HepG2 (cell line): ENCODE data around the gene HLA-B. TPM values are rescaled to one million over a fixed set of nuclear protein-coding genes. Genes with fewer than 3 reads are reported as not detected.

Experiments
- ATAC-seq: fragments of 200-7000 bp; cut with Tn5 transposase; 3 replicates; pipeline ENCODE4 v1.9.1; 2020; ENCODE audit warnings: mild to moderate bottlenecking, moderate library complexity
- BruUV-seq: library from RNA; stranded (reverse); fragments of 400-500 nt; replicated peaks from 2 replicates; lab custom pipeline; 2021; lab: Mats Ljungman, UMichigan
- CTCF ChIA-PET: fragments of 300-600 bp; formaldehyde crosslinking; extraction: SDS; loops from one replicate; lab custom pipeline; 2021; ENCODE audit warnings: low total read pairs, inconsistent platforms, low intra/inter-chr PET ratio; lab: Yijun Ruan, JAX
- POLR2A ChIA-PET: fragments of 350-600 bp; sonication (Branson Sonifier 250); formaldehyde crosslinking; loops from one replicate; lab custom pipeline; 2020; ENCODE audit warnings: antibody characterized with exemption, inconsistent platforms; lab: Yijun Ruan, JAX
- DNase-seq: peaks from one replicate; pipeline ENCODE4 v3.0.0-alpha.2; 2015; ENCODE audit warnings: low spot score
- FAIRE-seq: peaks from 3 replicates; lab custom pipeline; 2011; peaks lifted over from hg19 to GRCh38; lab: Jason Lieb, UNC
- H2AFZ ChIP-seq: one replicate; pipeline ENCODE4 v1.6.1; 2011; ENCODE audit warnings: low read length, inconsistent platforms
- H3K27ac ChIP-seq: fragments of 300-600 bp; 3 replicates; pipeline ENCODE4 v1.8.0; 2011; ENCODE audit warnings: mixed run types, mild to moderate bottlenecking, mixed read lengths, low read length, inconsistent platforms; ENCODE audit not compliant: insufficient read depth; ENCODE audit errors: extremely low read length
- H3K27me3 ChIP-seq, 2 experiments: fragments of 200-600 bp in 1 of 2; 2 replicates in 1 of 2; 3 replicates in 1 of 2; pipeline versions ENCODE4 v1.6.0 to v1.8.0; 2011; ENCODE audit warnings: low read length in 2 of 2, mild to moderate bottlenecking in 2 of 2, moderate library complexity in 2 of 2, inconsistent platforms in 1 of 2; ENCODE audit not compliant: insufficient read depth in 2 of 2, control insufficient read depth in 1 of 2
- H3K36me3 ChIP-seq, 2 experiments: fragments of 200-600 bp in 1 of 2; replicated peaks in 1 of 2; 2 replicates in 1 of 2; 3 replicates in 1 of 2; pipeline versions ENCODE4 v1.5.1 to v1.8.0; 2011; ENCODE audit warnings: low read length in 2 of 2, inconsistent platforms in 1 of 2; ENCODE audit not compliant: insufficient read depth in 2 of 2, control insufficient read depth in 1 of 2
- H3K4me1 ChIP-seq: 2 replicates; pipeline ENCODE4 v1.5.1; 2012; ENCODE audit warnings: low read length, inconsistent platforms; ENCODE audit not compliant: insufficient read depth
- H3K4me2 ChIP-seq: 2 replicates; pipeline ENCODE4 v1.6.0; 2011; ENCODE audit warnings: low read depth, low read length, inconsistent platforms
- H3K4me3 ChIP-seq, 3 experiments: fragments of 200-600 bp in 1 of 3; sonication (generic), shearing (Covaris generic) in 1 of 3; replicated peaks in 1 of 3; 2 replicates each; pipeline ENCODE4 v1.5.1; 2011 to 2016; ENCODE audit warnings: low read length in 3 of 3, inconsistent platforms in 2 of 3, low read depth in 2 of 3, mild to moderate bottlenecking in 2 of 3, control low read depth in 1 of 3, mixed read lengths in 1 of 3; ENCODE audit not compliant: insufficient read depth in 1 of 3
- H3K79me2 ChIP-seq: one replicate; pipeline ENCODE4 v1.6.1; 2011; ENCODE audit warnings: low read length, inconsistent platforms; ENCODE audit not compliant: insufficient read depth
- H3K9ac ChIP-seq: 2 replicates; pipeline ENCODE4 v1.6.0; 2011; ENCODE audit warnings: mild to moderate bottlenecking, low read depth, low read length, inconsistent platforms; ENCODE audit not compliant: insufficient read depth
- H3K9me3 ChIP-seq: 2 replicates; pipeline ENCODE4 v1.5.1; 2012; ENCODE audit warnings: mild to moderate bottlenecking, low read length
- H4K20me1 ChIP-seq: 2 replicates; pipeline ENCODE4 v1.6.0; 2011; ENCODE audit warnings: inconsistent platforms, mild to moderate bottlenecking, low read length, moderate library complexity; ENCODE audit not compliant: insufficient read depth
- NFYC ChIP-seq: IDR thresholded peaks from 2 replicates; pipeline ENCODE4 v1.6.1; 2016; ENCODE audit warnings: missing genetic modification reagents, missing compliant biosample characterization
- ONECUT2 ChIP-seq: sonication (generic); formaldehyde crosslinking; IDR thresholded peaks from 2 replicates; pipeline ENCODE4 v1.4.0; 2020; ENCODE audit warnings: missing genetic modification reagents
- STAT5B ChIP-seq: sonication (generic); formaldehyde crosslinking; IDR thresholded peaks from 2 replicates; pipeline ENCODE4 v1.4.0; 2020; ENCODE audit warnings: missing genetic modification reagents
- ZNF296 ChIP-seq: sonication (generic); formaldehyde crosslinking; conservative IDR thresholded peaks from 2 replicates; pipeline ENCODE4 v1.5.0; 2020; ENCODE audit warnings: mild to moderate bottlenecking, missing genetic modification reagents
- ZNF337 ChIP-seq: sonication (generic); formaldehyde crosslinking; IDR thresholded peaks from 2 replicates; pipeline ENCODE4 v1.5.1; 2020; ENCODE audit warnings: missing genetic modification reagents, low read depth, mild to moderate bottlenecking, borderline replicate concordance
- ZNF446 ChIP-seq: sonication (generic); formaldehyde crosslinking; IDR thresholded peaks from 2 replicates; pipeline ENCODE4 v1.5.0; 2020; ENCODE audit warnings: mild to moderate bottlenecking, missing genetic modification reagents
- ZNF609 ChIP-seq: sonication (generic); formaldehyde crosslinking; IDR thresholded peaks from 2 replicates; pipeline ENCODE4 v1.4.0; 2020; ENCODE audit warnings: mild to moderate bottlenecking, missing genetic modification reagents, borderline replicate concordance
- ZNF629 ChIP-seq: sonication (generic); formaldehyde crosslinking; conservative IDR thresholded peaks from 2 replicates; pipeline ENCODE4 v1.5.0; 2020; ENCODE audit warnings: missing genetic modification reagents
- WGBS: methylation state at CpG from one replicate; pipeline ENCODE4 v1.1.6; 2017; ENCODE audit warnings: low lambda C conversion rate; 5-methylcytosine and 5-hydroxymethylcytosine counted together
- in situ Hi-C: cut with HindIII; loops from 2 replicates; pipeline ENCODE4 v1.10.0; 2017; ENCODE audit warnings: low pct_unique_long_range_greater_than_20kb; ENCODE audit not compliant: extremely low pct_ligation_motif_present
- intact Hi-C: fragments of 100-400 bp; cut with micrococcal nuclease; formaldehyde crosslinking; loops from one replicate; pipeline ENCODE4 v1.10.0; 2022; ENCODE audit not compliant: unreplicated experiment
- polyA plus RNA-seq, 8 experiments: library from polyadenylated mRNA; depleted of rRNA in 3 of 8; stranded (reverse) in 7 of 8; unstranded in 1 of 8; fragments of >200 nt; fragmentation: Illumina TruSeq in 4 of 8; extraction: Trizol in 4 of 8; gene quantifications; 2 replicates each; pipeline versions ENCODE4 v1.2.1 to v1.2.3, GENCODE V29; 2011 to 2016; ENCODE audit warnings: low read depth in 4 of 8, missing spikeins in 1 of 8, mixed read lengths in 1 of 8; ENCODE audit not compliant: insufficient read depth in 1 of 8
- total RNA-seq, 5 experiments: library from RNA; depleted of rRNA; stranded (reverse); fragments of >200 nt; fragmentation: Illumina TruSeq; extraction: Trizol; gene quantifications; 2 replicates each; pipeline ENCODE4 v1.2.3, GENCODE V29; 2016; ENCODE audit warnings: low read depth in 1 of 5
- TF ChIP-seq, protein P1 (sequence below): IDR thresholded peaks from 2 replicates; pipeline ENCODE4 v1.4.0; 2020; ENCODE audit warnings: mild to moderate bottlenecking, missing genetic modification reagents
- TF ChIP-seq, protein P2 (sequence below): sonication (generic); formaldehyde crosslinking; IDR thresholded peaks from 2 replicates; pipeline ENCODE4 v1.8.1; 2022; ENCODE audit warnings: mild to moderate bottlenecking, missing genetic modification reagents
- TF ChIP-seq, protein P3 (sequence below): sonication (generic); formaldehyde crosslinking; IDR thresholded peaks from 2 replicates; pipeline ENCODE4 v1.8.0; 2022; ENCODE audit warnings: mild to moderate bottlenecking, missing genetic modification reagents; ENCODE audit not compliant: insufficient replicate concordance

HLA-B gene
- total and polyA plus RNA-seq, 2 of the 13 experiments (the other 11 are each of a cell fraction or from before 2014, with no cell fraction given): 35.3 to 88.9 TPM

DNA sequence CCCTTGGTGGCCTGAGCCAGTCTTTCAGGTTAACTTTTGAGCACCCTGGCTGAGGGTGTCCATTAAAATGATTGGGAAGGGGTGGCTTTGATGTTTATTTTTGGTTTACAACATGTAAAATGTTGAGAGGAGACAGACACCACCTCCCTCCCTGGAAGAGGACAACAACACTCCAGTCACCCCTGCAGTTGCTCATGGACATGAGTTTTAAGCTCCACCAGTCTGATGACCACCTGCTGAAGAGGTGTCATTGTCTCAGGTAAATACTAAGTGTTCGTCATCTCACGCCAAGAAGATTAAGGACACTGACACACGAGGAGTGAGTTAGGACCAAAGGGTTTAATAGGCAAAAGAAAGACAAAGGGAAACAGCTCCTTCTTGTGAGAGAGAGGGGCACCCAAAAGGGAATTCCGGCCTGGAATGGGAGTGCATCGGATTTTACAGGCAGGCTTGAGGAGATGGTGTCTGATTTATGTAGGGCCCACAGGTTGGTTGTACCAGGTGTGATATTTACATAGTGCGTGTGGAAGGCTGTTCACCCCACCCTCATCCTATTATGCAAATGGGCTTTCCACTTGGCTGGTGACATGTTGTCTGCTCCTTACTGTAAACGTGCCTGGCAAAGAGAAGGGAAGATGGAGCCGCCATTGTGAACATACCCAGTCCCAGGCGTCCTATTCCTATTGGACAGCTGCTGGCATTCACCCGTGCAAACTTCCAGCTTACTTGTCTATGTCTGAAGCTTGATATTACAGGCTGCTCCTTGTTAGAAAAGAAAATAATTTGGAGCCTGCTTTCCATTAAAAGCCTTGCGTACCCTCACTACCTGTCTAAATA lies 6.6 kb downstream of the HLA-B start:
- peaks cover 0 to 8% of the 10 kb centered on the region in 2 experiments; a peak in 1 of 5 replicates for H3K27me3 ChIP-seq
- ATAC-seq (no peak), DNase-seq (no peak), FAIRE-seq (no peak)
- no peaks in the 10 kb centered on the region for H3K36me3 ChIP-seq
- H3K9ac ChIP-seq: no peak overlapping the region
- peaks cover 9% of the 10 kb centered on the region; the same call in 1 of the 2 replicates for H3K4me1 ChIP-seq
- H4K20me1 ChIP-seq: no peaks in the 10 kb centered on the region
- BruUV-seq: no TSS peak
- no peak overlapping the region for H3K4me2 ChIP-seq
- POLR2A ChIA-PET: no interaction called here
- WGBS: 34% methylated on average over 11 of the region's 11 CpGs
- H3K79me2 ChIP-seq: no peaks in the 10 kb centered on the region
- intact Hi-C loops (no loop called here), in situ Hi-C loops (loop anchor here (5.0 to 25.0 kb wide), 2 partner anchors 83 to 1463 kb away; no protein-coding TSS in a partner anchor)
- no peak overlapping the region for H2AFZ ChIP-seq
- H3K4me3 ChIP-seq: no peak overlapping the region
- H3K9me3 ChIP-seq: no peaks in the 10 kb centered on the region
- CTCF ChIA-PET: no interaction called here
- no peak overlapping the region for H3K27ac ChIP-seq
- TF ChIP-seq ZNF609 (CRISPR knock-in tag) (no peak), ZNF446 (CRISPR knock-in tag) (no peak), ZNF296 (CRISPR knock-in tag) (no peak), ZNF629 (CRISPR knock-in tag) (no peak), STAT5B (CRISPR knock-in tag) (no peak), ONECUT2 (CRISPR knock-in tag) (no peak), ZNF337 (CRISPR knock-in tag) (no peak), NFYC (CRISPR knock-in tag) (no peak)
- TF ChIP-seq, protein P1, sequence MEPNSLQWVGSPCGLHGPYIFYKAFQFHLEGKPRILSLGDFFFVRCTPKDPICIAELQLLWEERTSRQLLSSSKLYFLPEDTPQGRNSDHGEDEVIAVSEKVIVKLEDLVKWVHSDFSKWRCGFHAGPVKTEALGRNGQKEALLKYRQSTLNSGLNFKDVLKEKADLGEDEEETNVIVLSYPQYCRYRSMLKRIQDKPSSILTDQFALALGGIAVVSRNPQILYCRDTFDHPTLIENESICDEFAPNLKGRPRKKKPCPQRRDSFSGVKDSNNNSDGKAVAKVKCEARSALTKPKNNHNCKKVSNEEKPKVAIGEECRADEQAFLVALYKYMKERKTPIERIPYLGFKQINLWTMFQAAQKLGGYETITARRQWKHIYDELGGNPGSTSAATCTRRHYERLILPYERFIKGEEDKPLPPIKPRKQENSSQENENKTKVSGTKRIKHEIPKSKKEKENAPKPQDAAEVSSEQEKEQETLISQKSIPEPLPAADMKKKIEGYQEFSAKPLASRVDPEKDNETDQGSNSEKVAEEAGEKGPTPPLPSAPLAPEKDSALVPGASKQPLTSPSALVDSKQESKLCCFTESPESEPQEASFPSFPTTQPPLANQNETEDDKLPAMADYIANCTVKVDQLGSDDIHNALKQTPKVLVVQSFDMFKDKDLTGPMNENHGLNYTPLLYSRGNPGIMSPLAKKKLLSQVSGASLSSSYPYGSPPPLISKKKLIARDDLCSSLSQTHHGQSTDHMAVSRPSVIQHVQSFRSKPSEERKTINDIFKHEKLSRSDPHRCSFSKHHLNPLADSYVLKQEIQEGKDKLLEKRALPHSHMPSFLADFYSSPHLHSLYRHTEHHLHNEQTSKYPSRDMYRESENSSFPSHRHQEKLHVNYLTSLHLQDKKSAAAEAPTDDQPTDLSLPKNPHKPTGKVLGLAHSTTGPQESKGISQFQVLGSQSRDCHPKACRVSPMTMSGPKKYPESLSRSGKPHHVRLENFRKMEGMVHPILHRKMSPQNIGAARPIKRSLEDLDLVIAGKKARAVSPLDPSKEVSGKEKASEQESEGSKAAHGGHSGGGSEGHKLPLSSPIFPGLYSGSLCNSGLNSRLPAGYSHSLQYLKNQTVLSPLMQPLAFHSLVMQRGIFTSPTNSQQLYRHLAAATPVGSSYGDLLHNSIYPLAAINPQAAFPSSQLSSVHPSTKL (CRISPR knock-in tag): no peak
- TF ChIP-seq, protein P2, sequence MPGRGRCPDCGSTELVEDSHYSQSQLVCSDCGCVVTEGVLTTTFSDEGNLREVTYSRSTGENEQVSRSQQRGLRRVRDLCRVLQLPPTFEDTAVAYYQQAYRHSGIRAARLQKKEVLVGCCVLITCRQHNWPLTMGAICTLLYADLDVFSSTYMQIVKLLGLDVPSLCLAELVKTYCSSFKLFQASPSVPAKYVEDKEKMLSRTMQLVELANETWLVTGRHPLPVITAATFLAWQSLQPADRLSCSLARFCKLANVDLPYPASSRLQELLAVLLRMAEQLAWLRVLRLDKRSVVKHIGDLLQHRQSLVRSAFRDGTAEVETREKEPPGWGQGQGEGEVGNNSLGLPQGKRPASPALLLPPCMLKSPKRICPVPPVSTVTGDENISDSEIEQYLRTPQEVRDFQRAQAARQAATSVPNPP (CRISPR knock-in tag): no peak
- TF ChIP-seq, protein P3, sequence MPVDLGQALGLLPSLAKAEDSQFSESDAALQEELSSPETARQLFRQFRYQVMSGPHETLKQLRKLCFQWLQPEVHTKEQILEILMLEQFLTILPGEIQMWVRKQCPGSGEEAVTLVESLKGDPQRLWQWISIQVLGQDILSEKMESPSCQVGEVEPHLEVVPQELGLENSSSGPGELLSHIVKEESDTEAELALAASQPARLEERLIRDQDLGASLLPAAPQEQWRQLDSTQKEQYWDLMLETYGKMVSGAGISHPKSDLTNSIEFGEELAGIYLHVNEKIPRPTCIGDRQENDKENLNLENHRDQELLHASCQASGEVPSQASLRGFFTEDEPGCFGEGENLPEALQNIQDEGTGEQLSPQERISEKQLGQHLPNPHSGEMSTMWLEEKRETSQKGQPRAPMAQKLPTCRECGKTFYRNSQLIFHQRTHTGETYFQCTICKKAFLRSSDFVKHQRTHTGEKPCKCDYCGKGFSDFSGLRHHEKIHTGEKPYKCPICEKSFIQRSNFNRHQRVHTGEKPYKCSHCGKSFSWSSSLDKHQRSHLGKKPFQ (CRISPR knock-in tag): no peak
